ENCODE results near the gene ANKRD53. TPM values are rescaled to one million over a fixed set of nuclear protein-coding genes. Genes with fewer than 3 reads are reported as not detected.

ANKRD53 gene
- polyA plus RNA-seq, 1 of the 3 experiments (the other 2 are of a cell fraction): 0.58 TPM

GRCh38 chr2:70967189-70967588, 11.2 kb upstream of the ANKRD53 start:
- CTCF ChIA-PET: interaction anchor here (3.2 to 9.5 kb wide), 4 partner anchors 10 to 96 kb away, joined by 33 to 93 read pairs (median 37); partner anchors contain the start of gene ANKRD53

GRCh38 chr2:70974592-70974991, 3.8 kb upstream of the ANKRD53 start:
- Histone ChIP-seq H3K36me3 (replicated peaks in 1 of 2; ENCODE audit: control insufficient read depth in 1 of 2, insufficient read depth in 2 of 2, low read length in 1 of 2) (no peaks in the 10 kb centered on the region), H3K9me2 (no peaks in the 10 kb centered on the region), H3K27me3 (ENCODE audit: insufficient read depth) (no peaks in the 10 kb centered on the region), H3K9ac (no peak overlapping the region), H2AFZ (ENCODE audit: low read depth) (no peak overlapping the region), H3K4me1 (ENCODE audit: control insufficient read depth in 1 of 2, insufficient read depth in 2 of 2, low read depth in 1 of 2, low read length in 1 of 2) (peaks cover 3 to 6% of the 10 kb centered on the region in 2 experiments; a peak in 3 of 4 replicates), H3K9me3 (no peaks in the 10 kb centered on the region), H3F3A (replicated peaks; ENCODE audit: insufficient read depth) (no peaks in the 10 kb centered on the region), H3K27ac (ENCODE audit: low read depth in 2 of 2, low read length in 1 of 2) (no peak overlapping the region), H3K4me3 (ENCODE audit: low read depth in 2 of 2, low read length in 1 of 2) (no peak overlapping the region), H3K79me2 (ENCODE audit: insufficient read depth) (no peaks in the 10 kb centered on the region), H3K4me2 (no peak overlapping the region), H4K20me1 (ENCODE audit: insufficient read depth) (no peaks in the 10 kb centered on the region)
- no peak for DNase-seq
- TF ChIP-seq TEAD4 (IDR thresholded peaks at IDR 0.05; ENCODE audit: borderline replicate concordance, insufficient read depth): no peak
- POLR2A ChIA-PET: no interaction called here
- WGBS (ENCODE audit: low lambda C conversion rate): 89% methylated on average over 3 of the region's 3 CpGs
- CTCF ChIA-PET: interaction anchor here (0.6 to 4.0 kb wide), 6 partner anchors 10 to 126 kb away, joined by 3 to 19 read pairs (median 4); no protein-coding TSS in a partner anchor

More at GRCh38 chr2:70967189-70967588, 11.2 kb upstream of the ANKRD53 start:
- Histone ChIP-seq H2AFZ (ENCODE audit: low read depth) (no peak overlapping the region), H3K4me1 (ENCODE audit: control insufficient read depth in 1 of 2, insufficient read depth in 2 of 2, low read depth in 1 of 2, low read length in 1 of 2) (no peaks in the 10 kb centered on the region; a peak in 1 of 4 replicates), H3K27me3 (ENCODE audit: insufficient read depth) (no peaks in the 10 kb centered on the region), H3K4me3 (ENCODE audit: low read depth in 2 of 2, low read length in 1 of 2) (no peak overlapping the region), H3K36me3 (replicated peaks in 1 of 2; ENCODE audit: control insufficient read depth in 1 of 2, insufficient read depth in 2 of 2, low read length in 1 of 2) (no peaks in the 10 kb centered on the region), H4K20me1 (ENCODE audit: insufficient read depth) (no peaks in the 10 kb centered on the region), H3K27ac (ENCODE audit: low read depth in 2 of 2, low read length in 1 of 2) (no peak overlapping the region), H3K9me2 (no peaks in the 10 kb centered on the region), H3K4me2 (no peak overlapping the region), H3K79me2 (ENCODE audit: insufficient read depth) (no peaks in the 10 kb centered on the region), H3K9ac (no peak overlapping the region), H3K9me3 (no peaks in the 10 kb centered on the region), H3F3A (replicated peaks; ENCODE audit: insufficient read depth) (no peaks in the 10 kb centered on the region)
- 81% methylated on average over 4 of the region's 4 CpGs for WGBS (ENCODE audit: low lambda C conversion rate)
- no peak for DNase-seq
- POLR2A ChIA-PET: no interaction called here
- TF ChIP-seq NRF1 (IDR thresholded peaks at IDR 0.05; ENCODE audit: low read depth, low read length) (no peak), YY1 (IDR thresholded peaks at IDR 0.05; ENCODE audit: low read depth) (no peak)

GRCh38 chr2:70975237-70975636, 3.2 kb upstream of the ANKRD53 start:
- H3K27ac ChIP-seq (ENCODE audit: low read depth in 2 of 2, low read length in 1 of 2): no peak overlapping the region
- H3K4me3 ChIP-seq (ENCODE audit: low read depth in 2 of 2, low read length in 1 of 2): no peak overlapping the region
- H3K4me2 ChIP-seq: no peak overlapping the region
- ChIA-PET CTCF (interaction anchor here (0.6 to 4.0 kb wide), 6 partner anchors 11 to 126 kb away, joined by 3 to 19 read pairs (median 4); no protein-coding TSS in a partner anchor), POLR2A (no interaction called here)
- 80% methylated on average over 2 of the region's 2 CpGs for WGBS (ENCODE audit: low lambda C conversion rate)
- H3K36me3 ChIP-seq (replicated peaks in 1 of 2; ENCODE audit: control insufficient read depth in 1 of 2, insufficient read depth in 2 of 2, low read length in 1 of 2): no peaks in the 10 kb centered on the region
- H3K27me3 ChIP-seq (ENCODE audit: insufficient read depth): no peaks in the 10 kb centered on the region
- H3K79me2 ChIP-seq (ENCODE audit: insufficient read depth): no peaks in the 10 kb centered on the region
- no peaks in the 10 kb centered on the region for H3F3A ChIP-seq (replicated peaks; ENCODE audit: insufficient read depth)
- no peaks in the 10 kb centered on the region for H3K9me3 ChIP-seq
- TF ChIP-seq MEF2A (IDR thresholded peaks at IDR 0.05; ENCODE audit: borderline replicate concordance, low read depth) (no peak), PBX3 (IDR thresholded peaks at IDR 0.05) (no peak), USF1 (IDR thresholded peaks at IDR 0.05; ENCODE audit: borderline replicate concordance, low read depth) (no peak), POLR2AphosphoS5 (IDR thresholded peaks at IDR 0.05; ENCODE audit: low read depth, low read length) (no peak), GATA2 (CRISPR knock-in tag; IDR thresholded peaks at IDR 0.05) (no peak), FOSL2 (IDR thresholded peaks at IDR 0.05; ENCODE audit: borderline replicate concordance, low read depth) (no peak), TCF12 (IDR thresholded peaks at IDR 0.05) (no peak), CHD2 (IDR thresholded peaks at IDR 0.05; ENCODE audit: low read length, partially characterized antibody) (no peak), TEAD4 (IDR thresholded peaks at IDR 0.05; ENCODE audit: borderline replicate concordance, insufficient read depth) (no peak), RFX5 (IDR thresholded peaks at IDR 0.05; ENCODE audit: low read length) (no peak), RCOR1 (IDR thresholded peaks at IDR 0.05; ENCODE audit: low read length) (no peak), TAF1 (IDR thresholded peaks at IDR 0.05; ENCODE audit: borderline replicate concordance, low read depth, low read length) (no peak)
- H2AFZ ChIP-seq (ENCODE audit: low read depth): no peak overlapping the region
- no peak overlapping the region for H3K9ac ChIP-seq
- H3K9me2 ChIP-seq: no peaks in the 10 kb centered on the region
- no peaks in the 10 kb centered on the region for H4K20me1 ChIP-seq (ENCODE audit: insufficient read depth)
- H3K4me1 ChIP-seq (ENCODE audit: control insufficient read depth in 1 of 2, insufficient read depth in 2 of 2, low read depth in 1 of 2, low read length in 1 of 2): peaks cover 3 to 6% of the 10 kb centered on the region in 2 experiments; a peak in 3 of 4 replicates
- no peak for DNase-seq
